Measurements from ENCODE around the gene SLC7A1.
"Not testable (repeated sequence)": the region's sequence is repeated elsewhere in the genome, so short reads cannot be mapped to it uniquely, and the experiment has no call there.

SLC7A1 gene

GRCh38 chr13:29595380-29596063 lies at the start of gene SLC7A1:
Gene SLC7A1 (minus strand): TSS chr13:29595688. CDS start chr13:29536188, 59,500 bp downstream.
- peak; percentile 97 for DNase-seq (ENCODE audit: low spot score)

- DNase-seq (ENCODE audit: low spot score) = no peak
Measured at GRCh38 chr13:29640665-29641064, 45.2 kb upstream of the SLC7A1 start.

- DNase-seq (ENCODE audit: low spot score) = not testable (repeated sequence)
Measured at GRCh38 chr13:29636831-29637230, 41.3 kb upstream of the SLC7A1 start.

- DNase-seq (ENCODE audit: low spot score) = no peak
Measured at GRCh38 chr13:29624997-29625396, 29.5 kb upstream of the SLC7A1 start.

GRCh38 chr13:29621841-29622240 lies 26.4 kb upstream of the SLC7A1 start:
- DNase-seq (ENCODE audit: low spot score) = no peak

- DNase-seq (ENCODE audit: low spot score) = no peak
Measured at GRCh38 chr13:29621051-29621800, 25.7 kb upstream of the SLC7A1 start.

- no peak for DNase-seq (ENCODE audit: low spot score)
Measured at GRCh38 chr13:29619995-29620394, 24.5 kb upstream of the SLC7A1 start.

- no peak for DNase-seq (ENCODE audit: low spot score)
Measured at GRCh38 chr13:29613101-29613500, 17.6 kb upstream of the SLC7A1 start.

GRCh38 chr13:29607465-29607864 lies 12.0 kb upstream of the SLC7A1 start:
- DNase-seq (ENCODE audit: low spot score) = no peak

GRCh38 chr13:29605860-29606526 lies 10.5 kb upstream of the SLC7A1 start:
- DNase-seq (ENCODE audit: low spot score) = no peak

GRCh38 chr13:29598321-29598720 lies 2.8 kb upstream of the SLC7A1 start:
- DNase-seq (ENCODE audit: low spot score) = no peak

GRCh38 chr13:29597706-29598105 lies 2.2 kb upstream of the SLC7A1 start:
- DNase-seq (ENCODE audit: low spot score) = no peak

- DNase-seq (ENCODE audit: low spot score) = no peak
Measured at GRCh38 chr13:29597246-29597645, 1.8 kb upstream of the SLC7A1 start.

- DNase-seq (ENCODE audit: low spot score) = no peak
Measured at GRCh38 chr13:29596064-29596418, 553 bp upstream of the SLC7A1 start.

GRCh38 chr13:29594710-29595379 lies 643 bp downstream of the SLC7A1 start:
- DNase-seq (ENCODE audit: low spot score) = peak; percentile 50

GRCh38 chr13:29594303-29594709 lies 1.2 kb downstream of the SLC7A1 start:
- DNase-seq (ENCODE audit: low spot score) = no peak

- DNase-seq (ENCODE audit: low spot score) = no peak
Measured at GRCh38 chr13:29593605-29594297, 1.7 kb downstream of the SLC7A1 start.

GRCh38 chr13:29591310-29591709 lies 4.2 kb downstream of the SLC7A1 start:
- no peak for DNase-seq (ENCODE audit: low spot score)

GRCh38 chr13:29589967-29590366 lies 5.5 kb downstream of the SLC7A1 start:
- peak; percentile 35 for DNase-seq (ENCODE audit: low spot score)

- no peak for DNase-seq (ENCODE audit: low spot score)
Measured at GRCh38 chr13:29589234-29589633, 6.3 kb downstream of the SLC7A1 start.

- DNase-seq (ENCODE audit: low spot score) = no peak
Measured at GRCh38 chr13:29587645-29588044, 7.8 kb downstream of the SLC7A1 start.

Measured in iPS-NIHi11 (cell line).